ENCODE results near the gene CASQ2. TPM values are rescaled to one million over a fixed set of nuclear protein-coding genes. Genes with fewer than 3 reads are reported as not detected.

The CASQ2 gene
- total and polyA plus RNA-seq, 8 donors, result 0.32 to 4.8 (median 0.65) TPM

- intact Hi-C loops (cut with DNase I), result no loop called here
- ATAC-seq, result no peak
- H3K4me3 ChIP-seq, result no peak overlapping the region
- no peak for TF ChIP-seq CTCF (IDR thresholded peaks at IDR 0.05)
- H3K27me3 ChIP-seq, result no peaks in the 10 kb centered on the region
- no peaks in the 10 kb centered on the region for H3K36me3 ChIP-seq
- H3K27ac ChIP-seq, result peak overlapping the region in 1 of 2 donors; percentile 65
- H3K4me1 ChIP-seq, result peaks cover 6 to 27% of the 10 kb centered on the region in 2 donors
- H3K9me3 ChIP-seq, result no peaks in the 10 kb centered on the region
- DNase-seq, result no peak
Observed at GRCh38 chr1:115726570-115726969, 41.9 kb downstream of the CASQ2 start.

GRCh38 chr1:115726161-115726560, 42.4 kb downstream of the CASQ2 start:
- Histone ChIP-seq H3K4me1 (peaks cover 6 to 26% of the 10 kb centered on the region in 2 donors), H3K27me3 (no peaks in the 10 kb centered on the region), H3K9me3 (no peaks in the 10 kb centered on the region), H3K36me3 (no peaks in the 10 kb centered on the region), H3K4me3 (no peak overlapping the region), H3K27ac (peak overlapping the region in 1 of 2 donors; percentile 65)
- no peak for DNase-seq
- TF ChIP-seq CTCF (IDR thresholded peaks at IDR 0.05), result no peak
- ATAC-seq, result no peak
- intact Hi-C loops (cut with DNase I), result no loop called here

GRCh38 chr1:115725600-115725999, 42.9 kb downstream of the CASQ2 start:
- no peaks in the 10 kb centered on the region for H3K27me3 ChIP-seq
- intact Hi-C loops (cut with DNase I), result no loop called here
- ATAC-seq, result no peak
- TF ChIP-seq CTCF (IDR thresholded peaks at IDR 0.05), result no peak
- H3K4me3 ChIP-seq, result no peak overlapping the region
- H3K27ac ChIP-seq, result peak overlapping the region in 1 of 2 donors; percentile 14
- no peaks in the 10 kb centered on the region for H3K9me3 ChIP-seq
- no peak for DNase-seq
- no peaks in the 10 kb centered on the region for H3K36me3 ChIP-seq
- H3K4me1 ChIP-seq, result peaks cover 6 to 23% of the 10 kb centered on the region in 2 donors

- no peak for TF ChIP-seq CTCF (IDR thresholded peaks at IDR 0.05)
- intact Hi-C loops (cut with DNase I), result no loop called here
Observed at GRCh38 chr1:115723756-115724155, 44.8 kb downstream of the CASQ2 start.

GRCh38 chr1:115722221-115722620, 46.3 kb downstream of the CASQ2 start:
- H3K4me1 ChIP-seq, result no peaks in the 10 kb centered on the region
- no peak for ATAC-seq
- no peaks in the 10 kb centered on the region for H3K27me3 ChIP-seq
- no peak for TF ChIP-seq CTCF (IDR thresholded peaks at IDR 0.05)
- no peaks in the 10 kb centered on the region for H3K9me3 ChIP-seq
- no peaks in the 10 kb centered on the region for H3K36me3 ChIP-seq
- no peak overlapping the region for H3K4me3 ChIP-seq
- H3K27ac ChIP-seq, result no peak overlapping the region
- intact Hi-C loops (cut with DNase I), result no loop called here
- peak in 1 of 4 donors; percentile 51 for DNase-seq

More at GRCh38 chr1:115723756-115724155, 44.8 kb downstream of the CASQ2 start:
- DNase-seq (no peak), ATAC-seq (no peak)
- no peak overlapping the region for H3K27ac ChIP-seq
- H3K36me3 ChIP-seq, result no peaks in the 10 kb centered on the region
- H3K27me3 ChIP-seq, result no peaks in the 10 kb centered on the region
- peaks cover 6 to 15% of the 10 kb centered on the region in 2 donors for H3K4me1 ChIP-seq
- no peak overlapping the region for H3K4me3 ChIP-seq
- no peaks in the 10 kb centered on the region for H3K9me3 ChIP-seq
